ENCODE results near the gene AJM1.

- TF ChIP-seq CTCF (IDR thresholded peaks at IDR 0.05), result no peak
- no peak for TF ChIP-seq EZH2 (IDR thresholded peaks at IDR 0.05; ENCODE audit: borderline replicate concordance, insufficient read depth, low read depth, low read length, poor library complexity, severe bottlenecking)
Measured at GRCh38 chr9:136837146-136837855, 5.0 kb upstream of the AJM1 start.
